Measurements from ENCODE around the gene DAG1. TPM values are rescaled to one million over a fixed set of nuclear protein-coding genes. Genes with fewer than 3 reads are reported as not detected.

Gene DAG1
- total RNA-seq, 1 experiment from 2014 or later = 93.0 TPM

GRCh38 chr3:49567406-49567805, 97.3 kb downstream of the DAG1 start:
- no peak overlapping the region for H3T11ph ChIP-seq (ENCODE audit: low read length)
- H3K27me3 ChIP-seq (ENCODE audit: insufficient read depth, low read length) = no peaks in the 10 kb centered on the region
- H3K9ac ChIP-seq (ENCODE audit: extremely low read depth, insufficient read length, low read length) = no peak overlapping the region
- H3K4me3 Mint-ChIP-seq = no peak overlapping the region
- H2BK5ac ChIP-seq (ENCODE audit: insufficient read length, low read length) = no peak overlapping the region
- no peak overlapping the region for H3K27ac Mint-ChIP-seq
- H3K18ac ChIP-seq (ENCODE audit: insufficient read length, low read depth, low read length) = no peak overlapping the region
- H3K4me1 Mint-ChIP-seq = peaks cover 13 to 19% of the 10 kb centered on the region in 2 experiments
- H3K14ac ChIP-seq (ENCODE audit: insufficient read depth, low read length) = no peak overlapping the region
- no peak for DNase-seq
- H2BK120ac ChIP-seq (ENCODE audit: low read depth, low read length, poor library complexity, severe bottlenecking) = no peak overlapping the region
- no peak overlapping the region for H3K27ac ChIP-seq (ENCODE audit: insufficient read length, low read depth, low read length)
- no peaks in the 10 kb centered on the region for H3K79me2 ChIP-seq (ENCODE audit: insufficient read depth, low read length)
- H4K5ac ChIP-seq (ENCODE audit: insufficient read length, low read depth, low read length) = no peak overlapping the region
- no peak overlapping the region for H3K56ac ChIP-seq (ENCODE audit: insufficient read length, low read depth, low read length)
- H3K9me3 Mint-ChIP-seq = no peaks in the 10 kb centered on the region; a peak in 1 of 5 replicates
- no peaks in the 10 kb centered on the region; the same call in 1 of the 2 replicates for H3K4me1 ChIP-seq (ENCODE audit: insufficient read depth, low read length)
- H3K9me3 ChIP-seq (ENCODE audit: control insufficient read depth, low read depth, low read length) = no peaks in the 10 kb centered on the region
- H2AK5ac ChIP-seq (ENCODE audit: insufficient read length, low read length) = no peak overlapping the region
- H3K23ac ChIP-seq (ENCODE audit: insufficient read length, low read depth, low read length) = no peak overlapping the region
- no peaks in the 10 kb centered on the region for H3K79me1 ChIP-seq (ENCODE audit: insufficient read depth, low read depth, low read length, poor library complexity, severe bottlenecking)
- no CpG with 5 or more reads among the region's 2 CpGs for WGBS (ENCODE audit: extremely low coverage, insufficient read length, low lambda C conversion rate)
- H2BK20ac ChIP-seq (ENCODE audit: low read depth, low read length, poor library complexity, severe bottlenecking) = no peak overlapping the region
- no peak overlapping the region for H2BK15ac ChIP-seq (ENCODE audit: low read depth, low read length)
- H2AFZ ChIP-seq (ENCODE audit: low read length) = no peak overlapping the region
- no peak overlapping the region for H3K4ac ChIP-seq (ENCODE audit: low read depth, low read length)
- no peaks in the 10 kb centered on the region for H4K20me1 ChIP-seq (ENCODE audit: control insufficient read depth, insufficient read depth, insufficient read length)
- H4K91ac ChIP-seq (ENCODE audit: insufficient read length, low read depth, low read length) = no peak overlapping the region
- no peaks in the 10 kb centered on the region for H3K36me3 Mint-ChIP-seq (ENCODE audit: insufficient read depth in 1 of 3, low read depth in 3 of 3)
- no peaks in the 10 kb centered on the region for H3K23me2 ChIP-seq (ENCODE audit: insufficient read length, low read depth, low read length, poor library complexity, severe bottlenecking)
- no peak overlapping the region for H4K8ac ChIP-seq (replicated peaks; ENCODE audit: insufficient read length, low read depth, low read length)
- TF ChIP-seq CTCF (conservative IDR thresholded peaks at IDR 0.05) = no peak
- no peak overlapping the region for H2BK12ac ChIP-seq (ENCODE audit: insufficient read length, low read depth, low read length)
- no peaks in the 10 kb centered on the region; the same call in 1 of the 2 replicates for H3K27me3 Mint-ChIP-seq (ENCODE audit: low read depth)
- no peak overlapping the region for H3K4me2 ChIP-seq (ENCODE audit: insufficient read depth, insufficient read length, low read length)

All from H9 (cell line).